ENCODE measurements around the gene IL31RA.

- TF ChIP-seq REST (IDR thresholded peaks at IDR 0.05; ENCODE audit: insufficient read depth in 1 of 2, low read depth in 2 of 2, low read length in 2 of 2), result no peak
- TF ChIP-seq POLR2AphosphoS5 (IDR thresholded peaks at IDR 0.05; ENCODE audit: low read depth, low read length), result no peak
- no peak for TF ChIP-seq TAF1 (IDR thresholded peaks at IDR 0.05; ENCODE audit: borderline replicate concordance, insufficient read depth, low read length)
- no peak for TF ChIP-seq FOXP2 (optimal IDR thresholded peaks at IDR 0.05; ENCODE audit: borderline replicate concordance, extremely low read depth, extremely low read length, insufficient read depth)
Measured at GRCh38 chr5:55832446-55832845, 18.7 kb upstream of the IL31RA start.

Measured in PFSK-1 (cell line).